Measurements from ENCODE around the gene HLA-DPB1.
"Not testable (repeated sequence)": the region's sequence is repeated elsewhere in the genome, so short reads cannot be mapped to it uniquely, and the experiment has no call there.

HLA-DPB1 gene

DNA sequence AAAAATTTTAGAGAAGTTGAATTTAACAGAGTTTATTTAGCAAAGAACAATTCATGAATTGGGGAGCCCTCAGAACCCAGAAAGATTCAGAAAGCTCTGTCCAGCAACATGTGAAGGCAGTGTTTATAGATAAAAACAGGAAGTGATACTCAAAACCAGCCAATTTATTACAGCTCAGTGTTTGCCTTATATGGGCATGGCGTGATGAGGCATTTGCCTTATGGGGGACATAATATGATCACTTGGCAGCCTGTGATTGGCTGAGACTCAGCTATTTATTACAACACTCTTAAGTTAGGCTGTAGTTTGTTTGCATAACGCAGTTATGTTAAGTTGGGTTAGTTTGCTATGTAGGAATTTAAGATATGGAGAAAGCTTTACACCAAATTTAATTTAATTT, 13.8 kb upstream of the HLA-DPB1 start:
- TF ChIP-seq, protein P1, sequence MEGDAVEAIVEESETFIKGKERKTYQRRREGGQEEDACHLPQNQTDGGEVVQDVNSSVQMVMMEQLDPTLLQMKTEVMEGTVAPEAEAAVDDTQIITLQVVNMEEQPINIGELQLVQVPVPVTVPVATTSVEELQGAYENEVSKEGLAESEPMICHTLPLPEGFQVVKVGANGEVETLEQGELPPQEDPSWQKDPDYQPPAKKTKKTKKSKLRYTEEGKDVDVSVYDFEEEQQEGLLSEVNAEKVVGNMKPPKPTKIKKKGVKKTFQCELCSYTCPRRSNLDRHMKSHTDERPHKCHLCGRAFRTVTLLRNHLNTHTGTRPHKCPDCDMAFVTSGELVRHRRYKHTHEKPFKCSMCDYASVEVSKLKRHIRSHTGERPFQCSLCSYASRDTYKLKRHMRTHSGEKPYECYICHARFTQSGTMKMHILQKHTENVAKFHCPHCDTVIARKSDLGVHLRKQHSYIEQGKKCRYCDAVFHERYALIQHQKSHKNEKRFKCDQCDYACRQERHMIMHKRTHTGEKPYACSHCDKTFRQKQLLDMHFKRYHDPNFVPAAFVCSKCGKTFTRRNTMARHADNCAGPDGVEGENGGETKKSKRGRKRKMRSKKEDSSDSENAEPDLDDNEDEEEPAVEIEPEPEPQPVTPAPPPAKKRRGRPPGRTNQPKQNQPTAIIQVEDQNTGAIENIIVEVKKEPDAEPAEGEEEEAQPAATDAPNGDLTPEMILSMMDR (conservative IDR thresholded peaks at IDR 0.05; ENCODE audit: low read depth, low read length) = no peak
- H3K4me3 ChIP-seq (ENCODE audit: low read length) = no peak overlapping the region
- DNase-seq (ENCODE audit: low read depth) = no peak

DNA sequence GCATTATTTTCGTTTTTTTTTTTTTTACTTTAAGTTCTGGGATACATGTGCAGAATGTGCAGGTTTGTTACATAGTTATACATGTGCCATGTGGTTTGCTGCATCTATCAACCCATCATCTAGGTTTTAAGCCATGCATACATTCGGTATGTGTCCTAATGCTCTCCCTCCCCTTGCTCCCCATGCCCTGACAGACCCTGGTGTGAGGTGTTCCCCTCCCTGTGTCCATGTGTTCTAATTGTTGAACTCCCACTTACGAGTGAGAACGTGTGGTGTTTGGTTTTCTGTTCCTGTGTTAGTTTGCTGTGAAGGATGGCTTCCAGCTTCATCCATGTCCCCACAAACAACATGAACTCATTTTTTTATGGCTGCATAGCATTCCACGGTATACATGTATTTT, 12.4 kb upstream of the HLA-DPB1 start:
- DNase-seq (ENCODE audit: low read depth); H3K4me3 ChIP-seq (ENCODE audit: low read length): not testable (repeated sequence)

DNA sequence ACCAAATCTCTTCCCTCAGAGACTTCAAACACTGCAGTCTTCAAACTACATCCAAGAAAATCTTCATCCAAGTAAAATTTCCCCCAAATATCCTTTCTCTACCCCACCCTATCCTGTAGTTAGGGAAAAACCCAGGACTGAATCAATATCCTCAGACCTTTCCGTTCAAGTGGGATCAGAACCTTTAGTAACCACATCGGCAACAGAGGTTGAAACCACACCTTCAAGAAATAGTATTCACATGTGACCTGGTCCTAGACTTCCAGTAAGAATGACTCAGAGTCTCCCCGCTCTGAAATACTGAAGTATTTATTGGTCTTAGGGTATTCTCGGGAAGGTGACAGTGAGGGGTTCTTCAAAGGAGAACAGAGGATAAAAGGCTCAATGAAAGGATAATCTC, 11.1 kb upstream of the HLA-DPB1 start:
- no peak overlapping the region for H3K4me3 ChIP-seq (ENCODE audit: low read length)
- TF ChIP-seq, protein P1 (conservative IDR thresholded peaks at IDR 0.05; ENCODE audit: low read depth, low read length) = no peak
- no peak for DNase-seq (ENCODE audit: low read depth)

DNA sequence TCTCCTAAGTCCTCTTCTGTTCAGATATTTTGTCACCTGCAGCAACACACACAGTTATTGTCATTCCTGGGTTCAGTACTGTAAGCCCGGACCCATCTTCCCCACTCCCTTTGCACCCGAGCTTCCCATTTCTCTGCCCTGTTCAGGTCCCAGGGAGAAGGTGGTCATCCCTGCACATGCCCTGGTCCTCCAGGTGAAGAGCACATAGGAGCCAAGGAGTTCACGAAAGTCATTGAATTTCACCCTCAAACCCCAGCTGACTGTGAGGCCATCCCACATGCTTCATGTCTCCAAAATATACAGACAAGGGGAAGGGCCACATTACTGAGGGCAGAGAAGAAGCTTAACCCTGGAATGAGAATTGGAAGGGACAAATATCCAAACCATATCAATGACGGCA, 10.5 kb upstream of the HLA-DPB1 start:
- H3K4me3 ChIP-seq (ENCODE audit: low read length) = no peak overlapping the region
- no peak for DNase-seq (ENCODE audit: low read depth)
- TF ChIP-seq, protein P1 (conservative IDR thresholded peaks at IDR 0.05; ENCODE audit: low read depth, low read length) = no peak

DNA sequence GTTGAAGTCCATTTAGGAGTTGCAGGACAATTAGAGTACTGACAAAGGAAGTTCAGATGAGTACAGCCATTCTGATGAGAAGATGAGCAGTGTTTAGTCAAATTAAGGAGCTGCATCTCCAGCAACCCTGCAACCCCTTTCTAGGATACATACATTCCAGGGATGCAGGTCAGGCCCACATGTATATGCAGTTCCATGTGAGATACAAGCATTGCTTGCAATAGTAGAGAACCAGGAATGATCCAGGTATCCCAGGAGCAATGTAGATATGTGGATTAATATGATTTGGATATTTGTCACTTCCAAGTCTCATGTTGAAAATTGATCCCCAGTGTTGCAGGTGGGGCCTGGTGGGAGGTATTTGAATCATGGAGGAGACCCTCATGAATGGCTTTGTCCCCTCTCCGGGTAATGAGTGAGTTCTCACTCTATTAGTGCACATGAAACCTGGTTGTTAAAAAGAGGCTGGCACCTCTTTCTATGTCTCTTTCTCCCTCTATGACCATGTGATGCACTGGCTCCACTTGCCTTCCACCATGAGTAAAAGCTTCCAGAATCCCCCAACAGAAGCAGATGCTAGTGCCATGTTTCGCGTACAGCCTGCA, 8.8 kb upstream of the HLA-DPB1 start:
- TF ChIP-seq, protein P1 (conservative IDR thresholded peaks at IDR 0.05; ENCODE audit: low read depth, low read length) = no peak
- no peak for DNase-seq (ENCODE audit: low read depth)
- no peak overlapping the region for H3K4me3 ChIP-seq (ENCODE audit: low read length)

DNA sequence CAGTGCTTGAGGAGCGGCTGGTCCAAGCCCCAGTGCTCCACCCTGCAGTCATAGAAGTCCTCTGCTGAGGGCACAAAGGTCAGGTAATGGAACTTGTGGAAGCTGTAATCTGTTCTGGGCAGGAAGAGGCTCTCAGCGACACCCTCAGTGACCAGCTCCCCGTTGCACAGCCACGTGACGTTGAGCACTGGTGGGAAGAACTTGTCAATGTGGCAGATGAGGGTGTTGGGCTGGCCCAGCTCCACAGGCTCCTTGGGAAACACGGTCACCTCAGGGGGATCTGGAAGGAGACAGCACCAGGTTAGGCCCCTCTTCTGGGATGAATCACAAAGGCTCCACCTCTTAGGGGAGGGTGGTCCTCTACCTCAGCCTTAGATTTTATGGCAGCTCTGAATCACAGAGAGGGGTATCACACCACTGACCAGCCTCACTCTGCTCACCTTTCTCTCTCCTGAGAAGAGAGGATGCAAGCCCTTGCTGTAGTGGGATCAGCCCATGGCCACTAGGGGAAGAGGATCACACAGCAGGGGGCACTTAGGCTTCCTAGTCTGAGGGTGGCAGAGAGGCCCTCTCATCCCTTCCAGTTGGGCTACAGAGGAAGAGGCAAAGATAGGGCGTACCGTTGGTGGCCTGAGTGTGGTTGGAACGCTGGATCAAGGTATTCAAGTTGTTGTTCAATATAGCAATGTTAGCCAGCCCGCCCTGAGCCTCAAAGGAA, 6.6 kb upstream of the HLA-DPB1 start:
- TF ChIP-seq, protein P1 (conservative IDR thresholded peaks at IDR 0.05; ENCODE audit: low read depth, low read length) = no peak
- no peak for DNase-seq (ENCODE audit: low read depth)
- no peak overlapping the region for H3K4me3 ChIP-seq (ENCODE audit: low read length)

DNA sequence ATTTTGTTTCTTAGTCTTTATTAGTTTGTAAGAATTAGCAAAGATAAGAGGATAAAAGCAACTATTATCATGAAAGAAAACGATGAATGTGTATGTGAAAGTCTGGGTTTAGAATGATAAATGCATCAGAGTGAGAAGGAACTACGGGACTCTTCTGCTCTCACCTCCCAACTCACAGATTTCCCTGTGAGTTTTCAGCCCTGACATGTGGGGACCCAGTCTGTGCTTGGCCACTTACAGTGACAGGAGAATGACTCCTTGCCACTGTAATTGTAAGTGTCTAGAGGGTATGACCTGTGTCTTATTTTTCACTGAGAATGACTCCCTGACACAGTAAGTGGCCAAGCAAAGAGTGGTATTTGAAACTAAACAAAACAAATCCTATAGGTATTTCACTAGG, 4.9 kb upstream of the HLA-DPB1 start:
- TF ChIP-seq, protein P1 (conservative IDR thresholded peaks at IDR 0.05; ENCODE audit: low read depth, low read length) = no peak
- no peak overlapping the region for H3K4me3 ChIP-seq (ENCODE audit: low read length)
- DNase-seq (ENCODE audit: low read depth) = no peak

Measured in retinal pigment epithelial cell (primary cell).